Measurements from ENCODE around the gene AKNA.

AKNA gene, protein sequence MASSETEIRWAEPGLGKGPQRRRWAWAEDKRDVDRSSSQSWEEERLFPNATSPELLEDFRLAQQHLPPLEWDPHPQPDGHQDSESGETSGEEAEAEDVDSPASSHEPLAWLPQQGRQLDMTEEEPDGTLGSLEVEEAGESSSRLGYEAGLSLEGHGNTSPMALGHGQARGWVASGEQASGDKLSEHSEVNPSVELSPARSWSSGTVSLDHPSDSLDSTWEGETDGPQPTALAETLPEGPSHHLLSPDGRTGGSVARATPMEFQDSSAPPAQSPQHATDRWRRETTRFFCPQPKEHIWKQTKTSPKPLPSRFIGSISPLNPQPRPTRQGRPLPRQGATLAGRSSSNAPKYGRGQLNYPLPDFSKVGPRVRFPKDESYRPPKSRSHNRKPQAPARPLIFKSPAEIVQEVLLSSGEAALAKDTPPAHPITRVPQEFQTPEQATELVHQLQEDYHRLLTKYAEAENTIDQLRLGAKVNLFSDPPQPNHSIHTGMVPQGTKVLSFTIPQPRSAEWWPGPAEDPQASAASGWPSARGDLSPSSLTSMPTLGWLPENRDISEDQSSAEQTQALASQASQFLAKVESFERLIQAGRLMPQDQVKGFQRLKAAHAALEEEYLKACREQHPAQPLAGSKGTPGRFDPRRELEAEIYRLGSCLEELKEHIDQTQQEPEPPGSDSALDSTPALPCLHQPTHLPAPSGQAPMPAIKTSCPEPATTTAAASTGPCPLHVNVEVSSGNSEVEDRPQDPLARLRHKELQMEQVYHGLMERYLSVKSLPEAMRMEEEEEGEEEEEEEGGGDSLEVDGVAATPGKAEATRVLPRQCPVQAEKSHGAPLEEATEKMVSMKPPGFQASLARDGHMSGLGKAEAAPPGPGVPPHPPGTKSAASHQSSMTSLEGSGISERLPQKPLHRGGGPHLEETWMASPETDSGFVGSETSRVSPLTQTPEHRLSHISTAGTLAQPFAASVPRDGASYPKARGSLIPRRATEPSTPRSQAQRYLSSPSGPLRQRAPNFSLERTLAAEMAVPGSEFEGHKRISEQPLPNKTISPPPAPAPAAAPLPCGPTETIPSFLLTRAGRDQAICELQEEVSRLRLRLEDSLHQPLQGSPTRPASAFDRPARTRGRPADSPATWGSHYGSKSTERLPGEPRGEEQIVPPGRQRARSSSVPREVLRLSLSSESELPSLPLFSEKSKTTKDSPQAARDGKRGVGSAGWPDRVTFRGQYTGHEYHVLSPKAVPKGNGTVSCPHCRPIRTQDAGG (N-terminal part only)

DNA sequence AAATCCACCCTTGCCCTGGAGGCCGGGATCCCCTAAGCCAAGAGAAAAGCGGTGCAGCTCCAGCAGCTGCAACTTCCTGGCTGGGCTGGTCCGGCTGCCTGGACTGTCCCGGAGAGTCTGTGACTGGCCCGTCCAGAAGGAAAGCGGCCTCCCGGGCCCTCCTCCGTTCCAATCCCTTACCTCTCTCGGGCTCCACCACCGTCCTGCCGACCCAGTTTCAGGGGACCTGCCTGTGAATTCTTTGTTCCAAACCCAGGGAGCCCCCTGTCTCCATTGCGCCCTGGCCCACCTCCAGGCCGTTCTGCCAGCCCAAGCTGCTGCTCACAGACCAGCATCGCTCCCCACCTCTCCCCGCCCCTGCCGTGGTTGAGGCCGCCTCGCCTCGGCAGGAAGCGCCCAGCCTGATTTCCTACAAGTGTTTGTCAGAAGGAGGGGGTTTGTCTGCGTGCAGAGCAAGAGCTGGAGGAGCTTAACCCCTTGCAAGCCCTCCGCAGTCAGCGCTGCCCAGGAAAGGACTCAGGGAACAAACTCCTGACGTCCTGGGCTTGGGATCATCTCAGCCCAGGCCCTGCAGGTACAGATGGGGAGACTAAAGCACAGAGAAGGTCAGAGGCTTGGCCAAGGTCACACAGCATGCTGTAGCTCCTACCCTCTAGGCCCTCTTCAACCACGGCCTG lies at the start of gene AKNA:
Gene AKNA (minus strand): TSS at position 303 of the 677 bp plus-strand sequence. CDS start 6,649 bp downstream, outside the sequence.
- DNase-seq: peak; percentile 92

DNA sequence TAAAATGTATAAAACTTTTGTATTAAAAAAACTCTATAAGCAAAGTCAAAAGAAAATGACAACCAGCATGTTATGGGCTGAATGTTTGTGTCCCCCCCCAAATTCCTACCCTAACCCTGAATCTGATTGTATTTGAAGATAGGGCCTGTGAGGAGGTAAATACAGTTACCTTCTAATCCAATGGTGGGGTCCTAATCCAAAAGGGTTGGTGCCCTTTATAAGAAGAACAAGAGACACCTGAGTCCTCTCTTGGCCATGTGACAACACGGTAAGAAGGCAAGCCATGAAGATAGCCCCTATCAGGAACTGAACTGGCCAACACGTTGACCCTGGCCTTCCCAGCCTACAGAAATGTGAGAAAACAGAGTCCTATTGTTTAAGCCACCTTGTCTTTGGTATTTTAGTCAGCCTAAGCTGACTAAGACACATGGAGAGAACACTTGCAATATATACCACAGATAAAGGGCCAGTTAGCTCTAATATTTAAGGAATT lies 49.7 kb upstream of the AKNA start:
- no peak for DNase-seq

DNA sequence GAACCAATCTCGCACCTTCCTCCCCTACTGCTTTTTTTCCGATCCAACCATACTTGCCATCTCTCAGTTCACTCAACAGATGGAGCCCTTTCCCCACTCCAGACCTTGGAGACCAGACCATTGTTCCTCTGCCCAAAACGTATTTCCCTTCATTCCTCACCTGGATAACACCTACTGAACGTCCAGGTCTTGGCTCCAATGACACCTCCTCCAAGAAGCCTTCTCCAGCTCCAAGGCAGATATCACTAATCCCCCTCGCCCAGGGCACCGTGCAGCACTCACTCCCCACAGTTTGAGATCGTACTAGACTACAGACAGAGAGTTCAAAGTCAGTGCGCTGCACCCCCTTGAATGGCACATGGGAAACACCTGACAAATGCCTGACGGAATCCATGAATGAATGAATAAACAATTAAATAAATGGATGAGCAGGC lies 47.1 kb upstream of the AKNA start:
- DNase-seq: no peak

DNA sequence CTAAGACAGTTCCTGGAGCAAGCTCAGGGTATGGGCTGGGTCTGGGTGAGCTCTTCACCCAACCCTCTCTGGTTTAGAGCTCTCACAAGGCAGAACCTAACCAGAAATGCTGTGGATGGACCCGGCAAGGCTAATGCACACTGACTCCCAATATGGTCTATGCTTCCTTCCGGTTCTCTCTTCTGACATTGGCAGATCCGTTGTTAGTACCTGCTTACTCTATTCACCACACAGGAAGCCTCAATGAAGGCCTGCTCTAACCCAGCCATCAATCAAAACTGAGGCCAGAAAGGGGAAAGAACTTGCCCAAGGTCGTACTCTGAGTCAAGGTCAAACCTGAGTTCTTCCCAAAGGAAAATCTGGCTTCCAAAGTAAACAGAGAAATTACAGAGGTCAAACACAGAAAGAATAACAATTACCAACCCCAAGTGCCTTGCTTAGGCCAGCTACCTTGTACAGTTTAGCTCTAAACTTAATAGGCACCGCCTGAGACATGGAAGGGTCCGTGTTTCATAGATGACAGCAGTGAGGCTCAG lies 46.0 kb upstream of the AKNA start:
- no peak for DNase-seq

DNA sequence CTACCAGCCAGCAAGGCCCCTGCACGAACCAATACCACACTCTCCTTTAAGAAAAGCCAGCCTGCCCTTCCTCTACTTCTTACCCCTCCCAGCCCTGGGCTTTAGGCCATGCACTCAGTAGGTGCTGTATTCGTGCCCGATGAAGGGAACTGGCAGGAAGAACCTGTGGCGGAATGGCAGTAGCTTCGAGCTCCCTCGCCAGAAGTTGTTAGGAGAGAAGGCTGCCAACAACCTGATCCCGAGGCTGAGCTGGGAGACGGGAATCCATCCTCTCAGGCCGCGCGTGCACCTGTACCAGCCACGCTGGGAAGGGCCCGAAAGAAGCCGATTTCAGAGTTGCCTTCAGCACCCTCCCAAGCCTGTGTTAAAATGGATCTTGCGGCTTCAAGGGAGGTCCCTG lies 45.3 kb upstream of the AKNA start:
- DNase-seq: no peak

DNA sequence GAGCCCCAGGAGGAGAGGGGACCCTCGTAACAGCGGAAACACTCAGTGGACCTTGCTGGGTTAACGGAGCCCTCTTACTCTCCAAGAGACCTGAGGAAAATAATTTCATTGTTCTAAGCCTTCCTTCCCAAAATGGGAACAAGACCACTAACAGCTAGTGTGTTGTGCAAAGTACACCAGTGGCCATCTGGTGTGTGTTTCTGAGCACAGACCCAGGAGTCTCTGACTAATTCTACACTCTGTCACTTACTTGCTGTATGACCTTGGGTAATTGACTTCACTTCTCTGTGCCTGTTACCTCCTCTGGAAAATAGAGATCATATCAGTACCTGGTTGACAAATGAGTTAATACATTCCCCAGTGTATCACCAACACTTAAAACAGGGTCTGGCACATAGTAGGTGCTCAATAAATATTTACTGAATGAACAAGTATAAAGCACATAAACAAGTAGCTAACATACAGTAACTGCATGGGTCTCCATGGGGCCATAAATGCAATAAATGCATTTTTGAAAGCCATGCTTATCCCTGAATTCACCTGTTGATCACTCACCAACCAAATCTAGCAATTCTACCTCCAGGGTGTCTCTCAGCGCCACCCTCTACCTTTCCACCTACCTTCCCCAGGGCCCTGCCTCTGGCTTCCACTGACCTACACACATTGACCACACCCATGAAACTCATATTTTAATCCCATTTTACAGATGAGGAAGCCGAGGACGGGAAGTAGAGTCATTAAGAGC lies 44.7 kb upstream of the AKNA start:
- no peak for DNase-seq

DNA sequence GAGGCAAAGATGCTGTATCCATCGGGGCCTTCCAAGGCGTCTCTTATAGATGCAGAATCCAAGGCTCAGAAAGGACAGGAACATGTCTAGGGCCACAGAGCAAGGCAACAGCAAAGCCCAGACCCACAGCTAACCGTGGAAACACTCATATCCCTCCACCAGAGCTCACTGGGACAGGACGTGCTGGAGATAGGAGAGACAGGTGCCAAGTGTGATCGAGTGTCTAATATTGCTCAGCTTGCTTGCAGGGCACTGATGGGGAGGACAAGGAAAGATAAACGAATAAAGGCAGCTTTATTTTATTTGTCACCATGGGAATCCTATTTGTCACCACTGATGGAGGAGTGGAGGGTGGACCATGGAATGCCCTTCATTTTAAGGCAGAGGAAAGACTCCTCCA lies 44.0 kb upstream of the AKNA start:
- DNase-seq: no peak

DNA sequence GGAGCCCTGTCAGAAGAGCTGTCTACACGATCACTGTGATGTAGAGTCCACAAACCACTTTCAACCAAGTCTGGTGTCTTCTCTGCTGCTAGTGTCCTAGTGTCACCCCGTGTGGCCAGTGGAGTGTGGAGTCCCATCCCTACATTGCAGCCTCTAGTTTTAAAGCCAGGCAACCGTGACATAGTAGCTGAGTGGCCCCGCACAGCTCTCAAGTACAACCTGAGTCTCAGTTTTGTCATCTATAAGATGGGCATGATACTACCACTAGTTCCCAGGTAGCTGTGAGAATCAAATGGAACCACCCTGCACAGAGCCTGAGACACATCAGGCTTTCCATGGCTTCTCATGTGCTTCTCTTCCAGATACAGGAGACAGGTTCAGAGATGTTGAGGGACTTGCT lies 43.2 kb upstream of the AKNA start:
- DNase-seq: no peak

DNA sequence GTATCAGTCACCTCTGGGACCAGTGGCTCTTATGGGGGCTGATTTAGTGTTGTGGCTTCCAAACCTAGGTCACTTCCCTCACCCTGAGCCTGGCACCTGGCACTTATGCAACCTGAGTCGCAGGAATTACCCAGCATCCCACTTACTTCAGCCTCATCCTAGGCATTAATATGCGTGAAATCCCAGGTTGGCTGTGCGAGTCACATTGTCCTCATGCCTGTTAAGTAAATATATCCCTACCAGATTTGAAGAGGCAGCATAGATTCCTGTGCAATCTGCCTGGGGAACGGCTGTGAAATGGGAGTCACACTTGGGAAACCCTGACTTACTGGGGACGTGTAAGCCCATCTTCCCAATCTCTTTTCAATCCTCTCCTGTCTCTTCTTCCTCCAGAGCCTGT lies 42.7 kb upstream of the AKNA start:
- DNase-seq: no peak

DNA sequence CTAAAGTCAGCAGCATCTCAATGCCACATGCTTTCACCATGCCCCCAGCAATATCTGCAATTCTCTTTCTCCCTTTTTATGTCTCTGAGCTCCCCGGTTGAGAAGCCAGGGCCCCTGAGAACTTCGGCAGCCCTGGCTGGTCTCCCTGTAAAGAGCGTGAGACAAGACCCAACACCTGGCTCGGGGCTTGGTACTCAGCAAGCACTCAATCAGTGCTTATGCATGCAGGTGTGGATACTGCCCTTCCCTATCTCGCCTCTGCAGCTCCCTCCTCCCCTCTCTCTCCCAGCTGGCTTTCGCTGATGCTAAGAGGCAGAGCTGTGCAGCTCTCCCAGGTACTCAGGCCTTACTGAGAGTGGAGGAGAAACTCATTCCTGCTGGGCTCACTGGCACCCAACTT lies 41.7 kb upstream of the AKNA start:
- DNase-seq: no peak

DNA sequence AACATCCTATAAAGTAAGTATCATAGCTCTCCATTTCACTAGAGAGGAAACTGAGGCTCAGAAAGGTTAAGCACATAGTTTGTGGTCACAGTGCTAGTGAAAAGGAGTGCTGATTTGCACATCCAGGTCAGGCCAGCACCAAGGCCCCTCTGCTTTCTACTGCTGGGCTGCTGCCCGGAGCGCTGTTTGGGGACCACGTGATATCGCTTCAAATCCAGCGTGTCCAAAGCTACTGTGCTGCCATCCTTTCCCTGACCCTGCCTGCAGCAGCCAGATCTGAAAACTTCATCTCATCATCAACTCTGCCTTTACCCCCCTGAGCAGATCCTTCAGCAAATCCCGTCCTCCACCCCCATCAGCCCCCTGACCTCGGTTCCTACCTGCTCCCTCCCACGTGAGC lies 40.7 kb upstream of the AKNA start:
- no peak for DNase-seq

DNA sequence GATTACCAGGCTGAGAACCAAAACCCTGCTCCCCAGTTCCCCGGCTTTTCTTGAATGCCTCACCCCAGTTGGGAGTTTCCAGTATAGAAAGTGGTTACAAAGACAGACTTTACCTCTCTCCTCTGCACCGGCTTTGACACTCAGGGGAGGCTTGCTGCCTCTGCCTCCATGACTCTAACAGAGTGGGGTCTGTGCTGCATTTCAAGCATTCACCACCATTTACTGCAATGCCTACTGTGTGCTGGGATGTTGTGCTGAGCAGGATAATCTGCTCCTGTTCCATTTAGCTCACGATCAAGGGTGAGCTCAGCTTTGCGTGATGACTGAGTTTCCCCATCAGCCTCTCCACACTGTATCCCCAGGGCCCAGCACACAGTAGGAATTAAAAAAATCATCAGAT lies 39.9 kb upstream of the AKNA start:
- no peak for DNase-seq

DNA sequence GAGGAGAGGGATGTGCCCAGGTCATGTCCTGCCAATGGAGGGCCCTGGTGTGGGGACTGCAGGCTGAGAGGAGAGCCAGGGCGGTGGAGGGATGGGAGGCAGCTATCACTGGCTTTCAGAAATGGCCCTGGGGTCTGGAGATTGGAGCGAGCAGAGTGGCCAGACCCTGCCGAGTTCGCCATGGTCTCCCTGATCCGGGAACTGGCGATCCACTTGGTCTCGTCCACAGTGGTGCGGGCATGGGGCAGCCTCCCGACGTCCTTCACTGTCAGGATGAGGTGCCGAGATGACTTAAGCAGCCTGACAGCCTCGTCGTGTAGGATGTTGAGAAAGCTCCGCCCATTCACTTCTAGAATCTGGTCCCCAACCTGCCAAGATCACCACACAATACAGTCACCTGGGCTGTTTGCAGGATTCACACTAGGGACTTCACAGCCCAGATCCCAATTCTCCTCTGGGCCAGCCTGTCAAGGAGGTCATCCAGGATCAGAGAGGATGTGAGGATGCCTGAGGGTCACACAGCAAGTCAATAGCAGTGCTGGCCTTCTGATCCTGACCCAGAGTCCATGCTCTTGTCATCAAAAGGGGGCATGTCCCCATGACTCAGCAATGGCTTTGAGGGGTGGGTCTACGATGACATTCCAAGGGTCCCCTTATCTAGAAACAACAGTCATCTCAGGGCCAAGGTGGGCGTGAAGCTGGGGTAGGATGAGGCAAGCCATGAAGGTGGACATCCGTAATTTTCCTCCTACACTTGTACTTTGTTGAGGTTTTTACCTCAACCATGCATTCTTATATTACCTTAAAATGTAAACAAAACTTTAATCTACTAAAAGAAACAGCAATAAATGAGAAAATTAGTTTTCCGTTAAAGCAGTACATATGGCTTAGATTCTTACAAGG lies 38.5 kb upstream of the AKNA start:
- no peak for DNase-seq

DNA sequence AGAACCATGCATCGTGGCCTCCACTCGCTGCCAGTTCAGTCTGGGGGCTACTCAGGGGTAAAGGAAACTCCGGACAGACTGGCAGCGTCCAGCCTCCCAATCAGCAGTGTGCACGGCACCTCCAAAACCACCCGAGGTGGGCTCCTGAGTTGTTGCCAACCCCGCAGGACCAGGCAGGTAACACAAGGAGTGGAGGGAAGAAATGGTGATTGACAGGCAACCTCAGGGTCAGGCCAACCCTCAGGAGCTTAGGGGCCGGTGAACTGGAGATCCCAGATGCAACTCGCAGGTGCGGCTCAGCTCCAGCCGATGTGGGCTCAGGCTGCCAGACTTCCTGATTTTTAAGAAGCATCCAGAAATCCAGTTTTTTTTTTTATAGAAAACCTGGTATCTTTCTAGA lies 37.3 kb upstream of the AKNA start:
- DNase-seq: no peak

DNA sequence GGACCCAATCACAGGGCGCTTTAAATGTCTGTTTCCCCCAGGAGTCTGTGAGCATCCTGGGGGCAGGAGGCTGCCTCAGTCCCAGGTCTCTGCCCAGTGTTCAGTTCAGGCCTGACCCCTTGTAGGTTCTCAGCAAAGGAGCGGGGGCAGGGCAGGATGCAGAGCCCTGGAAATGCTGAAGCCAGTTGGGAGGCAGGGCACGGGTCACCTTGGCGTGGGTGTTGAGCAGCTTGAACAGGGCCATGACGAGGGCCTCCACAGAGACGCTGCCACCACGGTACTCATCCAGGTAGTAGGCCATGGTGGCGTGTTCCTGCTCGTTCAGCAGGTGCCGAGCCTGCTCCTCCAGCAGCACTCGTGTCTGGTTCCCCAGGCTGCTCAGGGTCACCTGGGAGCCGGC lies 36.3 kb upstream of the AKNA start:
- no peak for DNase-seq

DNA sequence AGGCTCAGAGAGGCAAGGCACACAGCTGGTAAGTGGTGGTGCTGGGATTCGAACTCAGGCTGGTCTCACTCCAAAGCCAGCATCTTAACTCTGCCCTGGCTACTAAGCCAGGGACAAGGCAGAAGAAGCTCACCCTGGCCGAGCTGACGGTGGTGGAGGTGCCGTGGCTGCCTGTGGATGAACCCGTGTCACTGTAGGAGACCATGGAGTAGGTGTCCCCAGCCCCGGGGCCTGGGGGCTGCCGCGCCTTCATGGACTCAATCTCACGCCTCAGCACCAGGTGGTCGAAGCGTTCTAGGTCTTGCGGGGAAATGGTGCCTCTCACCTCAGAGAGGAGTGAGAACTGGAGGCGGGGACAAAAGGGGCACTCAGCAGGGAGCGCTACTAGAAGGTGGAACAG lies 35.4 kb upstream of the AKNA start:
- DNase-seq: no peak

DNA sequence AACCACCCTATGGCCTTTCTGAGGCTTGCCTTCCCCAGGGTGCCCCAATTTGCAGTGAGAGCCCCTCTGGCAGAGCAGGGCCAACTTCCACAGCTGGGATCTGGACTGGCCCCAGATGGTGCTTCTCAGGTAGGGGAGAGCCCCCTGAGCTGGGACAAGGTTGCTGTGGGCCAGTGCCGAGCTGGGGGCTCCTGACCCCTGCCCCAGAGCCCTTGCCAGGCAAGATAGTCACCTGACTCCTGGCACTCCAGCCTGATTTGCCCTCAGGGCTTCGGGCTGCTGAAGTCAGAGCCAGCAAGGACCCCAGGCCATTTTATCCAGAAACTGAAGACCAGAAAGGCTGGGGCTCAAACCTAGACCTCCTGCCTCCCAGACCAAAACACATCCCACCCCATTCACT lies 33.4 kb upstream of the AKNA start:
- DNase-seq: no peak

DNA sequence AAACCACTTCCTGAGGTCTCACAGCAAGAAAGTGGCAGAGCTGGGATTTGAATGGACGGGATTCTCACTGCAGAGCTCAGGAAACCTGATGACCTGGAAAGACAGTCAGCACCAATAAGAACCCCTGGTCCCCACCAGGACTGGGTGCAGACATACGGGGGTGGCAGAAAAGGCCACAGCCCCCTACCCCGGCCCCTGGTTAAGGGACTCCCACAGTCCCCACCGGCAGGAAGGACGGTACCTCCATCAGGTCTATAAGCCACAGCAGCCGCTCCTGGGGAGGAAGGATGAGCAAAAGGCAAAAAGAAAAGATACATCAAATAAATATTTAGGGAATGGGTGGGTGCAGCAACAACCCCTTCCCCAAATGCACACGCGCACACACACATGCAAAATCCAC lies 32.0 kb upstream of the AKNA start:
- no peak for DNase-seq

DNA sequence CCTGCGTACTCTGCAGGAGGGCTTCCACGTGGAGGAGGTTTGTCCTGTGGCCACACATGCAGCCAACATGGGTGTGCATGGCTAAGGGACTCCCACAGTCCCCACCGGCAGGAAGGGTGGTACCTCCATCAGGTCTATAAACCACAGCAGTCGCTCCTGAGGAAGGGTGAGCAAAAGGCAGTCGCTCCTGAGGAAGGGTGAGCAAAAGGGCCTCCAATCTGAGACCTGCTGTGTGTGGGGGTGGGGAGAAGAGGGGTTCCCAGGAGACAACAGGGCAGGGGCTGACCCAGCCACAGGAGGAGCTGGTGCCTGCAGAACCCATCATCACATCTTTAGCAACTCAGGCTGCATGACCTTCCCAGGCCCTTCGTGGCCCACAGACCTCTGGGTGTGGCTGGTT lies 30.3 kb upstream of the AKNA start:
- DNase-seq: no peak

DNA sequence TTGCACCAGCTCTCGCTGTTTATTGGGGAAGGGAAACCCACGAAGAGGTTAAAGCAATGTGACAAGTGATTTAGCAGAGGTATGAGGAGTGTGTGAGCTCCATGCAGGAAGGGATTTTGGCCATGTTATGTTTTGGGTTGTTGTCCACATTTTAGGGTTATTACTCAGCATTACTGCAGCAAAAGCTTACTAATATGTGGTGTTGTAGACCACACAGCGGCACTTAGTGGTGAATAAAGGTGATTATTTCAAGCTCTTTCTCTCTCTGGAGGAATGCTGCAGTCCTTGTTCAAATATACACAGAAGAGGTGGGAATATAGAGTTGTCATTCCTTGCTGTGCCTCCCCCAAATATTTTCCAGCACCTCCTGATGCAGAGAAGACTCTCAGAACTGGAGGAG lies 29.7 kb upstream of the AKNA start:
- no peak for DNase-seq
